DOHH2 (cell line): ENCODE results near the gene CLEC9A.

Source experiments
- H3F3A ChIP-seq: fragments of 200-600 bp; sonication (generic), shearing (Covaris generic); 2 replicates; pipeline ENCODE4 v1.6.0; 2016; ENCODE audit warnings: antibody characterized with exemption, mild to moderate bottlenecking; ENCODE audit not compliant: control insufficient read depth, insufficient read depth
- H3K27ac ChIP-seq: fragments of 200-600 bp; sonication (generic); 2 replicates; pipeline ENCODE4 v1.5.1; 2014; ENCODE audit warnings: low read depth, mild to moderate bottlenecking, low read length, moderate library complexity
- H3K27me3 ChIP-seq: fragments of 200-600 bp; sonication (generic); 2 replicates; pipeline ENCODE4 v1.6.1; 2014; ENCODE audit warnings: mild to moderate bottlenecking, low read length, mixed read lengths; ENCODE audit not compliant: control insufficient read depth
- H3K36me3 ChIP-seq: fragments of 200-600 bp; sonication (generic); 2 replicates; pipeline ENCODE4 v1.6.1; 2014; ENCODE audit warnings: mild to moderate bottlenecking, low read length, moderate library complexity, mixed read lengths; ENCODE audit not compliant: control insufficient read depth
- H3K4me1 ChIP-seq: fragments of 200-600 bp; sonication (generic); 2 replicates; pipeline ENCODE4 v1.6.1; 2014; ENCODE audit warnings: mild to moderate bottlenecking, low read length, mixed read lengths; ENCODE audit not compliant: control insufficient read depth
- H3K4me2 ChIP-seq: fragments of 200-600 bp; sonication (generic); 2 replicates; pipeline ENCODE4 v1.6.0; 2014; ENCODE audit warnings: mild to moderate bottlenecking, low read length, moderate library complexity
- H3K4me3 ChIP-seq: fragments of 200-600 bp; sonication (generic); 2 replicates; pipeline ENCODE4 v1.5.1; 2014; ENCODE audit warnings: mild to moderate bottlenecking, low read length, mixed read lengths
- H3K79me2 ChIP-seq: fragments of 200-600 bp; sonication (generic); 2 replicates; pipeline ENCODE4 v1.6.1; 2014; ENCODE audit warnings: mild to moderate bottlenecking, low read length, mixed read lengths; ENCODE audit not compliant: control insufficient read depth
- H3K9me2 ChIP-seq: fragments of 200-600 bp; sonication (generic); replicated peaks from 2 replicates; pipeline ENCODE4 v1.6.1; 2014; ENCODE audit warnings: mild to moderate bottlenecking, low read length, mixed read lengths; ENCODE audit not compliant: control insufficient read depth
- H3K9me3 ChIP-seq: fragments of 200-600 bp; sonication (generic); 2 replicates; pipeline ENCODE4 v1.6.1; 2014; ENCODE audit warnings: antibody characterized with exemption, low read length, mixed read lengths; ENCODE audit not compliant: control insufficient read depth, insufficient read depth
- H4K20me1 ChIP-seq: fragments of 200-600 bp; sonication (generic); 2 replicates; pipeline ENCODE4 v1.6.0; 2014; ENCODE audit warnings: low read depth, mild to moderate bottlenecking, antibody characterized with exemption, low read length, moderate library complexity; ENCODE audit not compliant: control insufficient read depth, insufficient read depth
- EZH2phosphoT487 ChIP-seq: fragments of 200-600 bp; sonication (generic); IDR thresholded peaks from 2 replicates; pipeline ENCODE4 v1.6.1; 2017; ENCODE audit warnings: borderline replicate concordance, mild to moderate bottlenecking, antibody characterized with exemption, low read length, moderate library complexity, mixed read lengths
- TF ChIP-seq, protein P1 (sequence below): fragments of 200-600 bp; sonication (generic); IDR thresholded peaks from one replicate; pipeline ENCODE4 v1.5.1; 2014; ENCODE audit warnings: antibody characterized with exemption, mild to moderate bottlenecking, low read depth, low read length; ENCODE audit not compliant: poor library complexity, severe bottlenecking

CLEC9A gene

DNA sequence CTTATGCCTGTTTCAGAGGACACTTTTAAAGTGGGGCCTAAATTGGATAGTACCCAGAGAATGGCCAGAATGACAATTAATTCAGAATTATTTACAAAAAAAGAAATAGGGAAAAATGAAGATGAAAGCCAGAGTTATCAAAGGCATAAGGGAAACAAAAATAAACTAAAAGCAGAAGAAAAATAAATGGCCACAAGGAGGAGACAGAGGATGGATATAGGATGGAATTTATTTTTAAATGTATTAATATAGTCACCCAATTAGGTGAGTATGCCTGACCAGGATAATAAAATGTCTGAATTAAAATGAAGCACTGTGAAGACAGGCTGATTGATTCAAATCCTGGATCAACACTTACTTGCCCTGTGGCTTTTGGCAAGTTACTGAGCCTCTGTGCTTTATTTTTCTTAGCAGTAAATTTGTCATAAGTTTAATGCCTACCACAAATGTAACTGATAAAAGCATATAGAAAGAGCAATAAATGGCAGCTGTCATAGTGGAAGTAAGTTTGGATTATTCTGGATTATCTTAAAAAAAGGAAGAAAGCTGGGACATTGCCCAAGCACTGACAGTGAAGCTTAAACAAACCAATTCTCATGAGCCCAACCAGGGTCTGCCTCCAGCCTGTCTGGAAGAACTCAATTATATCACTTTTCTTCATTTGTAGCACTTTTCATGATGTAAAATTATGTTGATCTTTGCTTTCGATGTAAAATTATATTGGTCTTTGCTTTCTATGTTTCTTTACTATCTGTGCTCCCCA is 3.5 kb downstream of the CLEC9A start:
- Histone ChIP-seq H4K20me1 (no peaks in the 10 kb centered on the region), H3K4me2 (no peak overlapping the region), H3K27ac (no peak overlapping the region), H3F3A (no peaks in the 10 kb centered on the region), H3K9me3 (no peaks in the 10 kb centered on the region), H3K79me2 (no peaks in the 10 kb centered on the region), H3K4me1 (no peaks in the 10 kb centered on the region), H3K4me3 (no peak overlapping the region), H3K27me3 (no peaks in the 10 kb centered on the region), H3K36me3 (no peaks in the 10 kb centered on the region), H3K9me2 (no peaks in the 10 kb centered on the region)
- no peak for TF ChIP-seq EZH2phosphoT487
- TF ChIP-seq, protein P1, sequence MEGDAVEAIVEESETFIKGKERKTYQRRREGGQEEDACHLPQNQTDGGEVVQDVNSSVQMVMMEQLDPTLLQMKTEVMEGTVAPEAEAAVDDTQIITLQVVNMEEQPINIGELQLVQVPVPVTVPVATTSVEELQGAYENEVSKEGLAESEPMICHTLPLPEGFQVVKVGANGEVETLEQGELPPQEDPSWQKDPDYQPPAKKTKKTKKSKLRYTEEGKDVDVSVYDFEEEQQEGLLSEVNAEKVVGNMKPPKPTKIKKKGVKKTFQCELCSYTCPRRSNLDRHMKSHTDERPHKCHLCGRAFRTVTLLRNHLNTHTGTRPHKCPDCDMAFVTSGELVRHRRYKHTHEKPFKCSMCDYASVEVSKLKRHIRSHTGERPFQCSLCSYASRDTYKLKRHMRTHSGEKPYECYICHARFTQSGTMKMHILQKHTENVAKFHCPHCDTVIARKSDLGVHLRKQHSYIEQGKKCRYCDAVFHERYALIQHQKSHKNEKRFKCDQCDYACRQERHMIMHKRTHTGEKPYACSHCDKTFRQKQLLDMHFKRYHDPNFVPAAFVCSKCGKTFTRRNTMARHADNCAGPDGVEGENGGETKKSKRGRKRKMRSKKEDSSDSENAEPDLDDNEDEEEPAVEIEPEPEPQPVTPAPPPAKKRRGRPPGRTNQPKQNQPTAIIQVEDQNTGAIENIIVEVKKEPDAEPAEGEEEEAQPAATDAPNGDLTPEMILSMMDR, result peak; percentile 32

DNA sequence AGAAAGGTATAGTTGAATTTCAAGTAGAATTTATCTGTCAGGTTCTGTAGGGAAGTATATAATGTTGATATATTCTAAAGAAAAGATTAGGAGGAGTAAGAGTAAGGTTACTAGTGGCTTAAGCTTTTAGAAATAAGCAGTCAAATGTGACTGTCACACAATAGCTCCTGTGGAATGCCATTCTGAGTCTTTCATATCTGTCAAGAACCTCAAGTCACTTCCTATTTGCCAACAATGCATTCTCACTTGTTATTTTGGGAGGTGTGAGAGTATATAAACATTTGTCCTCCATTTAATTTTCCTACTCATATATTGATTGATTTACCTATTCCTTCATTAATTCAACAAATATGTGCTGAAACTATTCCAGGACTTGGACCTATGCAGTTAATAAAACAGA is 11.7 kb downstream of the CLEC9A start:
- Histone ChIP-seq H3F3A (no peaks in the 10 kb centered on the region), H3K4me3 (no peak overlapping the region), H3K9me2 (no peaks in the 10 kb centered on the region), H3K4me1 (no peaks in the 10 kb centered on the region), H3K79me2 (no peaks in the 10 kb centered on the region), H3K4me2 (no peak overlapping the region), H3K9me3 (no peaks in the 10 kb centered on the region), H4K20me1 (no peaks in the 10 kb centered on the region), H3K27me3 (peaks cover 2% of the 10 kb centered on the region; the same call in 1 of the 2 replicates), H3K27ac (no peak overlapping the region), H3K36me3 (no peaks in the 10 kb centered on the region)
- TF ChIP-seq, protein P1, result no peak
- TF ChIP-seq EZH2phosphoT487, result no peak

DNA sequence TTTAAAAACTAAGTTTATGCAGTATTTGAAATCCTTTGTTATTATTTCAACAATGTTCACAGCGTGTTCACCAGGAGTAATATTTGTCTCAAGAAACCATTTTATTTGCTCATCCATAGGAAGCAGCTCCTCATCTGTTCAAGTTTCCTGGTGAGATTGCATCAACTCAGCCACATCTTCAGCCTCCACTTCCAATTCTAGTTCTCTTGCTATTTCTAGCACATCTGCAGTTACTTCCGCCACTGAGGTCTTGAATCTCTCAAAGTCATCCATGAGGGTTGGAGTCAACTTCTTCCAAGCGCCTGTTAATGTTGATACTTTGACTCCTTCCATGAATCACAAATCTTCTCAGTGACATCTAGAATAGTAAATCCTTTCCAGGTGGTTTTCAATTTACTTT is 18.0 kb downstream of the CLEC9A start:
- Histone ChIP-seq H3K27me3 (peaks cover 10% of the 10 kb centered on the region), H3K27ac (no peak overlapping the region), H3K79me2 (no peaks in the 10 kb centered on the region), H3K4me1 (no peaks in the 10 kb centered on the region), H3K4me2 (no peak overlapping the region), H3F3A (no peaks in the 10 kb centered on the region), H4K20me1 (no peaks in the 10 kb centered on the region), H3K9me3 (no peaks in the 10 kb centered on the region), H3K4me3 (no peak overlapping the region), H3K36me3 (no peaks in the 10 kb centered on the region), H3K9me2 (no peaks in the 10 kb centered on the region)
- TF ChIP-seq, protein P1, result no peak
- no peak for TF ChIP-seq EZH2phosphoT487
